SK-N-MC (cell line): ENCODE data around the gene TTLL10.

ENCODE experiments used
- EZH2 ChIP-seq: fragments of 200-600 bp; sonication (generic); IDR thresholded peaks from one replicate; pipeline ENCODE4 v1.6.1; 2017; ENCODE audit warnings: antibody characterized with exemption
- FOXP2 ChIP-seq: optimal IDR thresholded peaks from 2 replicates; pipeline ENCODE3; 2011; ENCODE audit warnings: mild to moderate bottlenecking, moderate library complexity; ENCODE audit not compliant: insufficient read depth; ENCODE audit errors: extremely low read length, control extremely low read depth
- POLR2AphosphoS5 ChIP-seq: IDR thresholded peaks from 2 replicates; pipeline ENCODE4 v1.6.1; 2012; ENCODE audit warnings: mild to moderate bottlenecking, low read depth, low read length, borderline replicate concordance

GRCh38 chr1:1160281-1160930 lies 13.3 kb upstream of the TTLL10 start:
- no peak for TF ChIP-seq POLR2AphosphoS5
- TF ChIP-seq EZH2: no peak
- no peak for TF ChIP-seq FOXP2
